OCI-LY7 (cell line): Measurements from ENCODE around the gene ERCC4. TPM values are rescaled to one million over a fixed set of nuclear protein-coding genes. Genes with fewer than 3 reads are reported as not detected.

ENCODE experiments used
- BruUV-seq: library from RNA; stranded (reverse); fragments of 400-500 nt; replicated peaks from 2 replicates; lab custom pipeline; 2021; lab: Mats Ljungman, UMichigan
- CTCF ChIA-PET: fragments of 300-600 bp; sonication (Branson Sonifier 250); formaldehyde crosslinking; loops from one replicate; lab custom pipeline; 2022; ENCODE audit warnings: antibody characterized with exemption; ENCODE audit not compliant: unreplicated experiment; lab: Charles Lee
- POLR2A ChIA-PET: fragments of 300-600 bp; sonication (Branson Sonifier 250); formaldehyde crosslinking; loops from one replicate; lab custom pipeline; 2022; ENCODE audit warnings: antibody characterized with exemption; lab: Charles Lee
- DNase-seq: peaks from one replicate; pipeline ENCODE4 v3.0.0-alpha.2; 2015; ENCODE audit warnings: low spot score
- H2AFZ ChIP-seq: fragments of 200-600 bp; sonication (generic), shearing (Covaris generic); 2 replicates; pipeline ENCODE4 v1.6.1; 2014; ENCODE audit warnings: mild to moderate bottlenecking, antibody characterized with exemption, low read length, moderate library complexity
- H3K27ac ChIP-seq: fragments of 200-600 bp; sonication (generic); 2 replicates; pipeline ENCODE4 v1.5.1; 2014; ENCODE audit warnings: mixed run types, low read depth, mild to moderate bottlenecking, moderate library complexity, low read length, inconsistent platforms; ENCODE audit not compliant: poor library complexity, severe bottlenecking
- H3K36me3 ChIP-seq: fragments of 200-600 bp; sonication (generic); 2 replicates; pipeline ENCODE4 v1.6.1; 2014; ENCODE audit warnings: mild to moderate bottlenecking, antibody characterized with exemption, low read length, moderate library complexity, mixed read lengths; ENCODE audit not compliant: insufficient read depth
- H3K4me1 ChIP-seq: fragments of 200-600 bp; sonication (generic); 2 replicates; pipeline ENCODE4 v1.5.1; 2014; ENCODE audit warnings: mild to moderate bottlenecking, low read length; ENCODE audit not compliant: insufficient read depth, poor library complexity, severe bottlenecking
- H3K4me2 ChIP-seq: fragments of 200-600 bp; sonication (generic); 2 replicates; pipeline ENCODE4 v1.6.1; 2014; ENCODE audit warnings: mild to moderate bottlenecking, low read length
- H3K4me3 ChIP-seq: fragments of 200-600 bp; sonication (generic); 2 replicates; pipeline ENCODE4 v1.5.1; 2014; ENCODE audit warnings: mild to moderate bottlenecking, low read depth, low read length; ENCODE audit not compliant: poor library complexity, severe bottlenecking
- H3K79me2 ChIP-seq: fragments of 200-600 bp; sonication (generic); 2 replicates; pipeline ENCODE4 v1.6.1; 2016; ENCODE audit warnings: low read depth, mild to moderate bottlenecking, low read length, moderate library complexity, mixed read lengths; ENCODE audit not compliant: insufficient read depth
- H3K9me2 ChIP-seq: fragments of 200-600 bp; sonication (generic); 2 replicates; pipeline ENCODE4 v1.6.1; 2016; ENCODE audit warnings: mild to moderate bottlenecking, low read length, mixed read lengths; ENCODE audit not compliant: insufficient read depth
- H3K9me3 ChIP-seq: fragments of 200-600 bp; sonication (generic); 2 replicates; pipeline ENCODE4 v1.6.1; 2014; ENCODE audit warnings: mild to moderate bottlenecking, mixed run types, low read length, mixed read lengths
- H4K20me1 ChIP-seq: fragments of 200-600 bp; sonication (generic); 2 replicates; pipeline ENCODE4 v1.6.1; 2014; ENCODE audit warnings: mild to moderate bottlenecking, antibody characterized with exemption, low read length, moderate library complexity, mixed read lengths; ENCODE audit not compliant: insufficient read depth
- CTCF ChIP-seq: fragments of 200-600 bp; sonication (generic); conservative IDR thresholded peaks from 2 replicates; pipeline ENCODE4 v1.5.1; 2014; ENCODE audit warnings: mild to moderate bottlenecking, antibody characterized with exemption, low read length, moderate library complexity, mixed read lengths
- EZH2phosphoT487 ChIP-seq: fragments of 200-600 bp; sonication (generic); IDR thresholded peaks from 2 replicates; pipeline ENCODE4 v1.6.1; 2018; ENCODE audit warnings: low read depth, borderline replicate concordance, mild to moderate bottlenecking, mixed run types, antibody characterized with exemption, low read length, moderate library complexity, mixed read lengths
- intact Hi-C: fragments of 100-400 bp; cut with micrococcal nuclease; formaldehyde crosslinking; loops from one replicate; pipeline ENCODE4 v1.10.0; 2022; ENCODE audit not compliant: unreplicated experiment
- total RNA-seq, 2 experiments: library from RNA; depleted of rRNA in 1 of 2; stranded (reverse); fragments of >200 nt in 1 of 2; shearing (Covaris generic) in 1 of 2; gene quantifications; 2 replicates each; pipeline ENCODE4 v1.2.3, GENCODE V29; 2014 to 2022

The ERCC4 gene
- total RNA-seq, 2 experiments from 2014 or later, result 7.3 to 21.6 TPM

- TF ChIP-seq CTCF, result no peak
- no peak for TF ChIP-seq EZH2phosphoT487
- no peak overlapping the region for H3K4me3 ChIP-seq
- no peaks in the 10 kb centered on the region for H3K4me1 ChIP-seq
- no TSS peak for BruUV-seq
- ChIA-PET POLR2A (no interaction called here), CTCF (no interaction called here)
- H3K4me2 ChIP-seq, result no peak overlapping the region
- no peak overlapping the region for H2AFZ ChIP-seq
- no peaks in the 10 kb centered on the region for H4K20me1 ChIP-seq
- H3K27ac ChIP-seq, result no peak overlapping the region
- no peaks in the 10 kb centered on the region for H3K9me3 ChIP-seq
- no peak for DNase-seq
- intact Hi-C loops, result no loop called here
- H3K9me2 ChIP-seq, result no peaks in the 10 kb centered on the region
- no peaks in the 10 kb centered on the region for H3K36me3 ChIP-seq
- H3K79me2 ChIP-seq, result no peaks in the 10 kb centered on the region
Observed at GRCh38 chr16:13892301-13892700, 27.7 kb upstream of the ERCC4 start.

- H3K4me2 ChIP-seq, result no peak overlapping the region
- no peaks in the 10 kb centered on the region for H4K20me1 ChIP-seq
- H3K9me3 ChIP-seq, result no peaks in the 10 kb centered on the region
- TF ChIP-seq EZH2phosphoT487, result no peak
- no peak for TF ChIP-seq CTCF
- ChIA-PET CTCF (no interaction called here), POLR2A (interaction anchor here (0.6 kb wide), 1 partner anchor 12 kb away, joined by 7 read pairs; no protein-coding TSS in a partner anchor)
- no peak for DNase-seq
- no peaks in the 10 kb centered on the region for H3K79me2 ChIP-seq
- no peaks in the 10 kb centered on the region for H3K36me3 ChIP-seq
- intact Hi-C loops, result no loop called here
- H3K4me1 ChIP-seq, result no peaks in the 10 kb centered on the region
- no peak overlapping the region for H3K4me3 ChIP-seq
- H3K9me2 ChIP-seq, result no peaks in the 10 kb centered on the region
- H2AFZ ChIP-seq, result no peak overlapping the region
- H3K27ac ChIP-seq, result no peak overlapping the region
- BruUV-seq, result no TSS peak
Observed at GRCh38 chr16:13895516-13895915, 24.4 kb upstream of the ERCC4 start.

GRCh38 chr16:13896543-13897182 is 23.3 kb upstream of the ERCC4 start:
- Histone ChIP-seq H3K27ac (no peak overlapping the region), H3K4me1 (no peaks in the 10 kb centered on the region), H2AFZ (no peak overlapping the region), H3K79me2 (no peaks in the 10 kb centered on the region), H3K9me3 (no peaks in the 10 kb centered on the region), H3K9me2 (no peaks in the 10 kb centered on the region), H3K4me2 (no peak overlapping the region), H3K4me3 (no peak overlapping the region), H4K20me1 (no peaks in the 10 kb centered on the region), H3K36me3 (no peaks in the 10 kb centered on the region)
- TF ChIP-seq EZH2phosphoT487, result no peak
- TF ChIP-seq CTCF, result peak; percentile 78
- no TSS peak for BruUV-seq
- ChIA-PET CTCF (no interaction called here), POLR2A (no interaction called here)
- DNase-seq, result peak; percentile 24
- intact Hi-C loops, result no loop called here
